Effector memory CD8-positive, alpha-beta T cell (primary cell): ENCODE results near the gene SLC17A9.

Experiments
- ATAC-seq: fragments of 150-1000 bp; cut with Tn5 transposase; replicated peaks from 2 replicates; pipeline ENCODE4 v1.10.0; 2021; ENCODE audit warnings: mild to moderate bottlenecking, moderate library complexity
- DNase-seq, 3 experiments: peaks; one replicate each; pipeline ENCODE4 v3.0.0; 2021
- H3K27ac Mint-ChIP-seq, 2 donors: one replicate each; pipeline ENCODE4 v1.8.0; 2022; ENCODE audit warnings: mild to moderate bottlenecking in 2 of 2, mixed read lengths in 2 of 2, moderate library complexity in 2 of 2
- H3K27me3 Mint-ChIP-seq, 2 donors: one replicate each; pipeline ENCODE4 v1.8.0; 2022; ENCODE audit warnings: mixed read lengths in 2 of 2
- H3K36me3 Mint-ChIP-seq: one replicate; pipeline ENCODE4 v1.8.0; 2022; ENCODE audit warnings: mild to moderate bottlenecking, moderate library complexity, mixed read lengths; ENCODE audit not compliant: insufficient read depth
- H3K4me1 Mint-ChIP-seq, 2 donors: one replicate each; pipeline ENCODE4 v1.8.0; 2022; ENCODE audit warnings: low read depth in 2 of 2, mixed read lengths in 2 of 2
- H3K4me3 Mint-ChIP-seq, 2 donors: one replicate each; pipeline ENCODE4 v1.8.0; 2022; ENCODE audit warnings: mild to moderate bottlenecking in 2 of 2, mixed read lengths in 2 of 2, moderate library complexity in 2 of 2
- H3K9me3 Mint-ChIP-seq, 2 donors: one replicate each; pipeline ENCODE4 v1.8.0; 2022; ENCODE audit warnings: mixed read lengths in 2 of 2

The SLC17A9 gene

GRCh38 chr20:62949962-62950361, 2.5 kb upstream of the SLC17A9 start:
- Mint-ChIP-seq H3K4me3 (no peak overlapping the region), H3K27ac (peak overlapping the region in 1 of 2 donors; percentile 38), H3K27me3 (no peaks in the 10 kb centered on the region), H3K9me3 (no peaks in the 10 kb centered on the region), H3K36me3 (peaks cover 30% of the 10 kb centered on the region), H3K4me1 (peaks cover 25 to 27% of the 10 kb centered on the region in 2 donors)
- ATAC-seq (no peak), DNase-seq (no peak)

DNA sequence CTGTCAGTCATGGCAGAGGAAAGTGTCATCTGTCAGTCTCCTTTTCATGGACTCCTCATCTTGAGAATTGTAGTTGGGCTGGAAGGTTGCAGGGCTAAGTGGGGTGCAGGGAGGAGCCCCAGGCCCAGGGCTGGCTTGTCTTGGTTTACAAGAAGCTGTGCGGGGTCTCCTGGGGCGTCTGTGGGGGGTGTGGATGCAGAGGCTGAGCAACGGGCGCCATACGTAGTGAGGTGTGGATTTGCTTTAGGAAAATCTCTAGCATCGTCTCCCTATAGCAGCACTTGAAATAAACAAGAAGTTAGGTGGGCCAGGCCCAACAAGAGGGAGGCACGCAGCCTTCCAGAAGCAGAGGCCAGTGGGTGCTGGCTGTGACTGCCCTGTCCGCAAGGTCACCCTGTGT, 1.8 kb upstream of the SLC17A9 start:
- H3K27me3 Mint-ChIP-seq = no peaks in the 10 kb centered on the region
- H3K27ac Mint-ChIP-seq = no peak overlapping the region
- peaks cover 26% of the 10 kb centered on the region for H3K36me3 Mint-ChIP-seq
- peaks cover 25 to 27% of the 10 kb centered on the region in 2 donors for H3K4me1 Mint-ChIP-seq
- no peaks in the 10 kb centered on the region for H3K9me3 Mint-ChIP-seq
- no peak overlapping the region for H3K4me3 Mint-ChIP-seq
- no peak for ATAC-seq
- DNase-seq = no peak

DNA sequence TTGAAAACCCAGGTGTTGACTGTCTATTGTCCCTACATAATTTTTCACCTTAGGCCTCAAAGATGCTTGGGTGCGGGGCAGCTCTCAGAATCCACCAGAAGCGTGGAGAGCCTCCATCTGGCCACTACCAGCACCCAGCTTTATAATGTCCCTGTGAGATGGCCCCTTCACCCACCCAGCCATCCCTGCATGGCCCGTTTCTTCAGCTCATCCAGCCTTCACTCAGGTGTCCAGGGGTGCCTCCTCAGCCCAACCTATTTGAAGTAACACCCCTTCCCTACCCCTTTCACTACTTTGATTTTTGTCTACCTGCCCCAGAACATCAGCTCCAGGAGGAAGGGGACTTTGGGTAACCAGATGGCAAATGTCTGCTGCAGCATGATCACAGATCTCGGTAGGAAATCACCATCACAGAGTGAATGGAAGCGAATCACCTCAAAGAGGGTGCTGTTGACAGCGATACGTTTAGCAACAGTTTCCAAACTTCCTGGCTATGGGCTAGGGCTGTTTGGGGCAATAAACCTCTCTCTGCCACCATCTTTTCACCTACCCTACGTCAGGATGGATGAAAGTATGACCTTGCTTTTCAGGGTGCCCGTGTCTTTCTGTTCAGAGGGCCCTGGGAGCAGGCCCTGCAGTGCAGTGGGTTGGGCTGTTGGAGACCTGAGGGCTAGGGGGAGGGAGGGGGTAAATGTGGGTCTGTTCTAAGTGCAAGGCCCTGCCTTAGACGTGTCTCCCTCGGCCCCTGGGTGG, 1.2 kb upstream of the SLC17A9 start:
- Mint-ChIP-seq H3K27ac (no peak overlapping the region), H3K36me3 (peaks cover 22% of the 10 kb centered on the region), H3K9me3 (no peaks in the 10 kb centered on the region), H3K4me1 (peaks cover 25 to 27% of the 10 kb centered on the region in 2 donors), H3K4me3 (peak overlapping the region in 1 of 2 donors; percentile 89), H3K27me3 (no peaks in the 10 kb centered on the region)
- no peak for DNase-seq
- ATAC-seq = no peak

DNA sequence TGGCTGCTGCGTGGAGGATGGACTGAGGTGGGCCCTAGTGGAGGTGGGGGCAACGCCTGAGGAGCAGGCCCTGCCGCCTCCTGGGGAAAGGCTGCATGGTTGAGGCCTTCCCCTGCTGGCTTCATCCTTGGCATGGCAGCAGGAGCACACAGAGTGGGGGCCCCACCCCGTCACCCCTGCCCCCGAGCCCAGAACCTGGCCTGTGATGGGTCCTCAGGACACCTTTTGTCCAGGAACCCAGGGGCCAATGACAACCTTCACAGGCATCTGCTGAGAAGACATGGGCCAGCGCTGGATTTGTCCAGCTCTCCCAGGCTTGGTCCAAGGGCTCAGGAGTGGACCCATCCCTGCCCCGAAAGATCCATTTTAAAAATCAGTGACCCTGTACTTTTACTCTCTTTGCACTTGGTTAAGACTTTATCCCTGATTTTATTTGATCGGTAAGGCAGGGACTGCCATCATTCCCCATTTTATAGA, 575 bp upstream of the SLC17A9 start:
- no peak for ATAC-seq
- Mint-ChIP-seq H3K27me3 (no peaks in the 10 kb centered on the region), H3K27ac (peak overlapping the region; percentile 93 to 95), H3K4me3 (peak overlapping the region; percentile 89), H3K4me1 (peaks cover 25 to 27% of the 10 kb centered on the region in 2 donors), H3K9me3 (no peaks in the 10 kb centered on the region), H3K36me3 (peaks cover 18% of the 10 kb centered on the region)
- no peak for DNase-seq

- no peak for ATAC-seq
- Mint-ChIP-seq H3K36me3 (peaks cover 16% of the 10 kb centered on the region), H3K4me1 (peaks cover 17 to 22% of the 10 kb centered on the region in 2 donors), H3K4me3 (peak overlapping the region; percentile 89), H3K27ac (peak overlapping the region; percentile 93 to 95), H3K27me3 (no peaks in the 10 kb centered on the region), H3K9me3 (no peaks in the 10 kb centered on the region)
- DNase-seq = no peak
Measured at GRCh38 chr20:62952968-62953838, 694 bp downstream of the SLC17A9 start.

GRCh38 chr20:62953839-62954703, 1.6 kb downstream of the SLC17A9 start:
- Mint-ChIP-seq H3K36me3 (peaks cover 16% of the 10 kb centered on the region), H3K4me1 (peaks cover 17 to 22% of the 10 kb centered on the region in 2 donors), H3K9me3 (no peaks in the 10 kb centered on the region), H3K4me3 (peak overlapping the region; percentile 89), H3K27ac (peak overlapping the region; percentile 93 to 95), H3K27me3 (no peaks in the 10 kb centered on the region)
- peak; percentile 89 for ATAC-seq
- peak; percentile 69 to 71 (median 70) for DNase-seq

GRCh38 chr20:62955519-62956386, 3.2 kb downstream of the SLC17A9 start:
- Mint-ChIP-seq H3K36me3 (peaks cover 9% of the 10 kb centered on the region), H3K4me3 (peak overlapping the region in 1 of 2 donors; percentile 89), H3K9me3 (no peaks in the 10 kb centered on the region), H3K27ac (peak overlapping the region in 1 of 2 donors; percentile 93), H3K4me1 (peaks cover 14 to 21% of the 10 kb centered on the region in 2 donors), H3K27me3 (no peaks in the 10 kb centered on the region)
- no peak for ATAC-seq
- no peak for DNase-seq

DNA sequence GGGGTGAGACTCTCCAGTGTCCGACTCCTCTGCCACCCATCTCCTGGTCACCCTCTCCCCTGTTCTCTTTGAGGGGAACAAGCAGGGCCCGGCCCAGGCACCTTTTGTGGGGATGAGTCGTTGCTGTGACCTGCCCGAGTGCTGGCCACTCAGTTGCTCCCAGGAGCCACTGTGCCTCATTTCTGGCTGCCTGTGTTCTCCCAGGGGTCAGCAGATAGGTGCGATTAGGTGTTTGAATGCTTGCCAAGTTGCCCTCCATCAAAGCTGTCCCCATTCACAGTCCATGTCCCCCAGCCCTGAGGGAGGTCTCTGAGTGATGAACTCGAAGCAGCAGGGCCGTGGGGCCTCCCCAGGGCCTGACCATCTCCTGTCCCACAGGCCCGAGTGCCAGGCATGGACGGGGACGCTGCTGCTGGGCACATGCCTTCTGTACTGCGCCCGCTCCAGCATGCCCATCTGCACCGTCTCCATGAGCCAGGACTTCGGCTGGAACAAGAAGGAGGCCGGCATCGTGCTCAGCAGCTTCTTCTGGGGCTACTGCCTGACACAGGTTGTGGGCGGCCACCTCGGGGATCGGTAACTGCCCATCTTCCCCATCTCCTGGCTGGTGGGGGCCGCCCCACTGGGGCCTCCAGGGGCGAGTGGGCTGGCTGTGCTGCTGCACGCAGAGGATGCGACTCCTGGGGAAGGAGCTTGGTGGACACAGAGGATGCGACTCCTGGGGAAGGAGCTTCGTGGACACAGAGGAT, 4.1 kb downstream of the SLC17A9 start:
- Mint-ChIP-seq H3K4me3 (no peak overlapping the region), H3K9me3 (no peaks in the 10 kb centered on the region), H3K27ac (no peak overlapping the region), H3K27me3 (no peaks in the 10 kb centered on the region), H3K36me3 (peaks cover 8% of the 10 kb centered on the region), H3K4me1 (peaks cover 14 to 21% of the 10 kb centered on the region in 2 donors)
- ATAC-seq (no peak), DNase-seq (no peak)

- Mint-ChIP-seq H3K27ac (no peak overlapping the region), H3K36me3 (peaks cover 8% of the 10 kb centered on the region), H3K9me3 (no peaks in the 10 kb centered on the region), H3K4me3 (no peak overlapping the region), H3K27me3 (no peaks in the 10 kb centered on the region), H3K4me1 (peaks cover 10 to 18% of the 10 kb centered on the region in 2 donors)
- ATAC-seq = no peak
- DNase-seq = no peak
Measured at GRCh38 chr20:62957136-62958117, 4.9 kb downstream of the SLC17A9 start.

DNA sequence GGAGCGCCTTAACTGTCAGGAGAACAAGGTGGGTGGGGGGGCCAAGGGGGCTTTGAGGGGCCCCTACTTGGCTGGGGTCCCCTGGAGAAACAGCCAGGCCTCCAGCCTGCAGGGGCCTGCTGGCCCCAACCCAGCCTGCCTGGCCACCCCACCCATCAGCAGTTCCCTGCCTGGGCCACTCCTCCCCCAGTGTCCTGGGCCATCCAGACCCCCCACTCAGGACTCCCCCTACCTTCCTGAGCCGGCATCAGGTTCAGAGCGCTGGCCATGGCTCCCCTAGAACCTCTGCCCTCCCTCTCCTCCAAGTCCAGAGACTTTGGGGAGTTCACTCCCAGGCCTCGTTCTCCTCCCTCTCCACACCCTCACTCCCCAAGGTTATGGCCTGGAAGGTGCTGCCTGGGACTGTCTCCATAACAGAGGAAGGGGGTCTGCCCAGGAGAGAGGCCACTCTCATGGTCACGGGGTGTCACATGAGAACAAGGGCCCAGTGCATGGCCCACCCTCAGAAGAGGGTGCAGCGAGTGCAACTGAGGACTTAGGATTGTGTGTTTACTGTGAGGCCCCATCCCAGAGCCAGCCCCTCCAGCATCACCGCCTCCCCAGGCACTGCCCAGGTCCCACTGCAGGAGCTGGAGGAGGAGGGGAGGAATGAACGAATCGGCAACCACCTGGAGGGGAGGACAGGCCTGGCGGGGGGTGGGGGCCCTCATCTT, 6.0 kb downstream of the SLC17A9 start:
- H3K4me3 Mint-ChIP-seq = no peak overlapping the region
- H3K27me3 Mint-ChIP-seq = no peaks in the 10 kb centered on the region
- H3K9me3 Mint-ChIP-seq = no peaks in the 10 kb centered on the region
- H3K36me3 Mint-ChIP-seq = peaks cover 8% of the 10 kb centered on the region
- no peak for ATAC-seq
- H3K27ac Mint-ChIP-seq = no peak overlapping the region
- no peak for DNase-seq
- peaks cover 10 to 14% of the 10 kb centered on the region in 2 donors for H3K4me1 Mint-ChIP-seq
